GM21529 (cell line): ENCODE data around the gene GPRC5B.

Source experiments
- ATAC-seq: cut with Tn5 transposase; IDR thresholded peaks from one replicate; pipeline ENCODE4 v1.9.1; 2021; ENCODE audit not compliant: unreplicated experiment

Gene GPRC5B

GRCh38 chr16:19850131-19850817 lies 34.4 kb downstream of the GPRC5B start:
- ATAC-seq = no peak

GRCh38 chr16:19848756-19849155 lies 35.9 kb downstream of the GPRC5B start:
- no peak for ATAC-seq

DNA sequence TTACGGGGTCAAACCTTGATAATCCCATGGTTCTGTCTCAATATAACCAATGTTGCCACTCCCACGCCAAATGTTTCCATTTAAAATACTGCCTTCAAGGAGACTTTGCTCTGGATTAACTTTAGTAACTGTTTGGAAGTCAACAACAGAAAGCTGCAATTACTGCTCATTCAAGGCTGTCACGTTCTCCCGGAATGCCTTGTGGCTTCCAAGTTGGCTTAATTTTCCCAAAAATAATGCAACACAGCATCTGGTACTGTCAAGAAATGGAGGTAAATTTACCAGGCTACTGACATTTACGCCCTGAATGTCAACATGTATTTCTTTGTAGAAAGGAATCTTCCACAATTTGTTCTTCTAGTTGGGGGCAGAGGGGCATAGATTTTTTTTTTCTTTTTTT lies 38.2 kb downstream of the GPRC5B start:
- ATAC-seq = no peak

DNA sequence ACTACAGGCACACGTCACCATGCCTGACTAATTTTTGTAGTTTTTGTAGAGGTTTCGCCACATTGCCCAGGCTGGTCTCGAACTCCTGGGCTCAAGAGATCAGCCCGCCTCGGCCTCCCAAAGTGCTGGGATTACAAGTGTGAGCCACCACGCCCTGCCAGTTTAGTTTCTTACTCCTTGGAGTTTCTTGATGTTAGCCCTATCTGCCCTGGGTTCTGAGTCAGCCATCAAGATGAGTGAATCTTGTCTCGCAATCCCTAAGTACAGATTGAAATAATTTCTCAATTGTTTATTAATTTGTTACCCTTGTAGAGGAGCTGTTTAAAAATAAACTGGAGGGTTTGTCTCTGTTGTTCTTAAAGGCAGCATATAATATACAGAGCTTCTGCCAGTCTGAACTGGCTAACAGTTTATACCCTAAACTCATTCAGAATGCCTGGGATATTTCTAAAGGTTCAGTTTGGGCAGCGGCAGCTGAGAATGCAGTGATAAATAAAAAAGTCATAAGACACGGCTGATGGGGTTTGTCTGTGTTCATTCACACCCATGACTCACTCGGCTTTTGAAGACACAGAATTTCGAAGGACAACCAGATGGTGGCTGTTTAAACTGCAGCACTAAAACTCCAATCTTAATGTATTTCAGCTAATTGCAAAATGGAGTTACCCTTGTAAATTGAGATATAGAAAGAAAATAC lies 39.6 kb downstream of the GPRC5B start:
- ATAC-seq = no peak

- no peak for ATAC-seq
Measured at GRCh38 chr16:19843371-19843770, 41.3 kb downstream of the GPRC5B start.

- ATAC-seq = no peak
Measured at GRCh38 chr16:19842426-19843157, 42.1 kb downstream of the GPRC5B start.

DNA sequence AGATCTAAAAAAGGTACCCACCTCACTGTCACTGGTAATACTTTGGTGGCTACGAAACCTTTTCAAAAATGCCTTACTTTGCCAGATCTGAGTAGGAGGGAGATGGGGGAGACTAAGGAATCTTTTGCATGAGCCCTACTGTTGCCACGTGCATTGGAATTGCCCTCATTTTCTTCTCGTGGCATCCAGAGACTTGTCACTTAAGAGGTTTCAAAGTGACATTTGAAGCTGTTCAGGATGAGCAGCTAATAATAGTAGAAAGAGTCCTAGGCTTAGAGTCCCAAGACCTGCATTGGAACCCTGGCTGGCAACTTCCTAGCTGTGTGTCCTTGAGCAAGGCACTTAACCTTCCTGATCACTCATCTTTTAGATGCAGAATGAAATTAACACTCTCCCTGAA lies 43.5 kb downstream of the GPRC5B start:
- ATAC-seq = no peak

DNA sequence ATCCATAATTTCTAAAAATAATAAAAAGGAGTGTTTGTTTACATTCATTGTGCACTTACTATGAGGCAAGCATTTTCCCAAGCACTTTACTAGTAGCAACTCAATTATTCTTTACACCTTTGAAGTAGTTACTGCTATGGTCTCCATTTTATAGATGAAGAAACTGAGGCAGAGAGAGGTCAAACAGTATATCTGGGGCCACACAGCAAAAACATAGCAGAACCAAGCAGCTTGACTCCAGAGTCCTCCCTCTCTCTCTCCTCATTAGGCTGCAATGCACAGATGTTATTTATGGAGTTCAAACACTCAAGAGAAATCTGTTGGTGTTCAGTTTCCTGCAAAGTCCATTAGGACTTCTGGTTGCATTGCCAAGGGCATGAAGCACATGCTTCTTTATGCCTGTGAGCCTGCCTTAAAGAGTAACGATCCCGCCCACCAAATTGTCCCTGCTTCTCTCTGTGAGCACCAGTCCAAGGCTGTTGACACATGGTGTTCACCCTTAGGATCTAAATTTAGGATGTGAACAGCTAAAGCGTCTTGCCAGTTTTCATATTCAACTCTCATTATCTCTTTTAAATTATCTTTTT lies 44.0 kb downstream of the GPRC5B start:
- no peak for ATAC-seq

DNA sequence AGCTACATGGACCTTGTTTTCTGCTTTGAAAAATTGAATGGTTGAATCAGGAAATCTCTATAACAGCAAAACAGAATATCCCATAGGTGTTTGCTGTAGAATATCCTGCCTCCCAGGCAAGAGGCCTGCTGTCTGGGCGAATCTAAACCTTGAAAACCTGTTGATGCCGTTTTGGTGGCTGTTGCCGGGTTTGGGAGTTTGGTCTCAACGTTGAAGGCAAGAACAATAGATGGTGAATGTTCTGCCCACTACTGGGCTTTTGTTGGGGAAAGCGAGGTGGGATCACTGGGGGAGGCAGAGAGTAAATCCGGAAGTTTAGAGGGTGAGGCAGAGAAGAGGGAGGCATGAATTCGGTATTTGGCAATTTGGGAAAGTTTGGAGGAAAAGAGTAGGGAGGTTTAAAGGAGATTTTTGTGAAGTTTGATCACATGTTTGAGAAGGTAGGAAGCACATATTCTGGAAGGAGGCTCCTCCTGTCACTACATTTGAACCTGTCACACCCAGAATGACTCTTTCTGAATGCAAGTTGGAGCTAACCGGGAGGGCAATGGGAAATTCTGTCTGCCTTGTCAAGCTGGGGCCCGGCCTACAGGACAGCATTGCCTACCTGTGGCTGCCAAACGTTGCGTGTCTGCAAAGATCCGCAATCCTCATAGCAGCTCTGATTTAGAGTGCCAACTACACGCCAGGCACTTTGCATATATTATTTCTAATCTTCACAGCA lies 46.5 kb downstream of the GPRC5B start:
- no peak for ATAC-seq

- ATAC-seq = no peak
Measured at GRCh38 chr16:19837331-19837980, 47.2 kb downstream of the GPRC5B start.

GRCh38 chr16:19835968-19836421 lies 48.7 kb downstream of the GPRC5B start:
- ATAC-seq = no peak

DNA sequence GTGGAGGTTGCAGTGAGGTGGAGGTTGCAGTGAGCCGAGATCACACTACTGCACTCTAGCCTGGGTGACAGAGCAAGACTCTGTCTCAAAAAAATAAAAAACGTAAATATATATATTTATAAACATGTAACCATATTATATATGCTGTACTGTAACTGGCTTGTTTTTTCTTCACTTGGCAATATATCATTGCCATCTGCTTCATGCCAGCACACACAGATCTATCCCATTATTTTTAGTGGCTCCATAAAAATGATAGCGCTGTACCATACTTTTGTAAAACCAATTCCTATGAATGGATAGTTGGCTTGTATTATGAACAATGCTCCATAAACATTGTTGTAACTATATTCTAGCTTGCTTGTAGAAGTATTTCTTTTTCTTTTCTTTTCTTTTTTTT lies 49.5 kb downstream of the GPRC5B start:
- ATAC-seq = no peak

- no peak for ATAC-seq
Measured at GRCh38 chr16:19833581-19833980, 51.1 kb downstream of the GPRC5B start.

GRCh38 chr16:19833176-19833575 lies 51.5 kb downstream of the GPRC5B start:
- ATAC-seq = no peak

GRCh38 chr16:19831678-19832077 lies 53.0 kb downstream of the GPRC5B start:
- no peak for ATAC-seq

DNA sequence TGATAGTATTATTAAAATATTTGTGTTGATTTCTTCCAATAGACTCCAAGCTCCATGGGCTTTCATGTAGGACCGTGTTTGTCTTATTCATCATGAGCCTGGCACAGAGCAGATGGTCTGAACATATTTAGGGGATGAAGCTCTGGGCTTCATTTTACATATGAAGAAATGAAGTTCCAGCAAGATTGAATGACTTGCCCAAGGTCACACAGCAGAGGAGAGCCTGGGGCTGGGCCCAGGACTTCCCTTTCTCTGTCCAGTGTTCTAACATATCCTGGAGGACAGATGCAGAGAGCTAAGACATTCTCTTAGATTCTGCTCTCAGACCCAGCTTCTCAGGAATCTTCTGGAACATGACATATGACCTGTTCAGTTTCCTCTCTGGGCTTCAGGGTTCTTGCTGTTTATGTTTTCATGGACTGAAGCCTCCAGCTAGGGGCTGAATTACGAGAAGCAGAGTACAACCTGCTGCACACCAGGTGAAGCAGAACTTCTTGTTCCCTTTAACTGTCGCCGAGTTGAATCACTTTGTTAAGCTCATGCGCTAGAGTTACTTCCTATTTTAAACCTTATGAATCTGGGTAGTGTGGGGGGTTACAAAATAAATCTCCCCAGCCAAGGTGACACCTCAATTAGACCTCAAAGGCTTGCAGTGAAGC lies 53.6 kb downstream of the GPRC5B start:
- ATAC-seq = no peak

DNA sequence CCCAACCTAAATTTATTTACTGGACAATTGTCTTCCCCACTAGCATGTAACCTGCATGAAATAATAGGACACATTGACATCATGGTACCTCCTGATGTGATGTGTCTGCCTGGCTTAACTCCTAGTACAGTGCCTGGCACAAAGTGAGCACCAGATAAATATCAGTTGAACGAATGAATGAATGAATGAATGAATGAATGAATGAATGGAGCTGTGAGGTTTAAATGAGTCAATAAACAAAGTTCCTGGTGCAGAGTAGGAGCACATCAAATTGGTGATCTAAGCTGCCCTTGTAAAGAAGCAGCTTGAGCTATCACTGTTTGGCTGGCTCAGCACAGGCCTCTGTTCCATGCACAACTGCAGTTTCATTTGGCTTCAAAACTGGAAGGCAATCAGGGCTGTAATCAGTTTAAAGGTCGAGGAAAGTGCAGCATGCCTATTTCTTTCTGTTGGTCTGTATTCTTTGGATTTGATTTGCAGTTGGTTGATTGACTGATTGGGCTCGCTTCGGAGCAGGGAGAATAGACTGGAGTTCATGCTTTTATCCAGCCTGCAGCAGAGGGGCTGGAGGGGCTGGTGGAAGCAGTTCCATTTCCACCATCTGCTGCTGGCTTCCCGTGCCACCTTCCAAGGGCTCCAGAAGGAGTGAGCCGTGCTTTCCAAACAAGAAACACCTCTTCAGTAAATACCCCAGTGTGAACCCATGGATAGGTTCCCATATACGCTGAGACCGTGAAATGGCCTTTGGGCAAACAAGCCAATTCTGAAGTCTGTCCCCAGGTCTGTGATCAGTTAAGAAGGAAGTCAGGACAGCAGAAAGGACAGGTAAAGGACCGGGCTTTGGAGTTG lies 54.6 kb downstream of the GPRC5B start:
- ATAC-seq = no peak

DNA sequence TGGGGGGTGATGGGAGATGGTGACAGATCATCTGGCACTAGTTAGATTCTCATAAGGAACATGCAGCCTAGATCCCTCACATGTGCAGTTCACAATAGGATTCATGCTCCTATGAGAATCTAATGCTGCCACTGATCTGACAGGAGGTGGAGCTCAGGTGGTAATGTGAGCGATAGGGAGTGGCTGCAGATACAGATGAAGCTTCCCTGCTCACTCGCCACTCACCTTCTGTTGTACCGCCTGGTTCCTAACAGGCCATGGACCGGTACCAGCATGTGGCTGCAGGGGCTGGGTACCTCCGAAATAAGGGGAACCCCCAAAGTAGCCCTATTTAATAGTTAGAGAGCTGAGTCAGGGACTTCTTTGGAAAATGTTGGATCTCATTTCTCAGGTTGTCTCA lies 60.4 kb downstream of the GPRC5B start:
- ATAC-seq = no peak

DNA sequence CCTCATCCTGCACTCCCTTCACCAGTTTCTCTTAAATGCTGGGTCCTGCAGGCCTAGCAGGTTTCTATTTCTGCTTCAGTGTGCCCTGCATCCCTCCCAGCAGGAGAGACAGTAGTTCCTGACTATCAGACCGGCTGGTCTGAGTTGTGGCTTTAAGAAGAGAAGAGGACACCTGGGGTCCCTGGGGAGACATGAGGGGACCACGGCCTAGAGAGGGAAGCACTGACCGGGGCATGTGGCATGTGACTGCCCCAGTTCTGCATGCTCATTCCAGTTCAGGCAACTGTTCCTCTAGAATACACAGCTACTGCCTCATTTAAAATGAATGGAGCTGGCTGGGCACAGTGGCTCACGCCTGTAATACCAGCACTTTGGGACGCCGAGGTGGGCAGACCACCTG lies 61.3 kb downstream of the GPRC5B start:
- no peak for ATAC-seq
